Panc1 (cell line): ENCODE results near the gene ADNP. TPM values are rescaled to one million over a fixed set of nuclear protein-coding genes. Genes with fewer than 3 reads are reported as not detected.

Source experiments
- ATAC-seq: fragments of 200-7000 bp; cut with Tn5 transposase; 2 replicates; pipeline ENCODE4 v1.9.1; 2020; ENCODE audit warnings: mild to moderate bottlenecking, moderate library complexity
- BruUV-seq: library from RNA; stranded (reverse); fragments of 400-500 nt; replicated peaks from 2 replicates; lab custom pipeline; 2021; lab: Mats Ljungman, UMichigan
- CTCF ChIA-PET: fragments of 300-600 bp; sonication (Branson Sonifier 250); formaldehyde crosslinking; loops from one replicate; lab custom pipeline; 2022; ENCODE audit warnings: antibody characterized with exemption; lab: Charles Lee
- POLR2A ChIA-PET: fragments of 300-600 bp; sonication (Branson Sonifier 250); formaldehyde crosslinking; loops from one replicate; lab custom pipeline; 2022; ENCODE audit warnings: antibody characterized with exemption; lab: Charles Lee
- DNase-seq: peaks from one replicate; pipeline ENCODE4 v3.0.0-alpha.2; 2010; ENCODE audit warnings: low read depth, low spot score
- H3K27ac ChIP-seq: 2 replicates; pipeline ENCODE4 v1.5.1; 2011; ENCODE audit warnings: mild to moderate bottlenecking, low read length, inconsistent platforms
- H3K27me3 ChIP-seq: fragments of 200-500 bp; sonication (Bioruptor generic); 2 replicates; pipeline ENCODE4 v1.6.0; 2014; ENCODE audit warnings: low read length, inconsistent platforms; ENCODE audit not compliant: control insufficient read depth, insufficient read depth
- H3K36me3 ChIP-seq: fragments of 200-500 bp; sonication (Bioruptor generic); 2 replicates; pipeline ENCODE4 v1.5.1; 2014; ENCODE audit warnings: inconsistent platforms, mild to moderate bottlenecking, low read length, moderate library complexity; ENCODE audit not compliant: control insufficient read depth, insufficient read depth
- H3K4me1 ChIP-seq: 2 replicates; pipeline ENCODE4 v1.5.1; 2011; ENCODE audit warnings: inconsistent platforms, mild to moderate bottlenecking, low read length, moderate library complexity; ENCODE audit not compliant: control insufficient read depth, insufficient read depth
- H3K4me3 ChIP-seq, 2 experiments: 2 replicates each; pipeline ENCODE4 v1.5.1; 2011 to 2012; ENCODE audit warnings: low read depth in 2 of 2, low read length in 2 of 2, mild to moderate bottlenecking in 2 of 2, inconsistent platforms in 1 of 2, moderate library complexity in 1 of 2
- H3K9me3 ChIP-seq: fragments of 200-500 bp; sonication (Bioruptor generic); 2 replicates; pipeline ENCODE4 v1.5.1; 2014; ENCODE audit warnings: low read depth, mild to moderate bottlenecking, inconsistent platforms, low read length, moderate library complexity; ENCODE audit not compliant: control insufficient read depth, insufficient read depth
- CTCF ChIP-seq: fragments of 450-650 bp; IDR thresholded peaks from 2 replicates; pipeline ENCODE4 v1.5.1; 2017; ENCODE audit warnings: mild to moderate bottlenecking
- POLR2AphosphoS5 ChIP-seq: IDR thresholded peaks from 2 replicates; pipeline ENCODE4 v1.6.1; 2012; ENCODE audit warnings: mild to moderate bottlenecking, low read depth, low read length, moderate library complexity
- REST ChIP-seq, 2 experiments: IDR thresholded peaks; 2 replicates each; pipeline ENCODE4 v1.6.1; 2011 to 2012; ENCODE audit warnings: low read depth in 2 of 2, control low read depth in 1 of 2, low read length in 1 of 2, mild to moderate bottlenecking in 1 of 2, moderate library complexity in 1 of 2; ENCODE audit not compliant: insufficient read depth in 1 of 2
- SIN3A ChIP-seq: IDR thresholded peaks from 2 replicates; pipeline ENCODE4 v1.6.1; 2012; ENCODE audit warnings: low read depth, mild to moderate bottlenecking, low read length, moderate library complexity, borderline replicate concordance; ENCODE audit not compliant: insufficient read depth
- TCF7L2 ChIP-seq: IDR thresholded peaks from 2 replicates; pipeline ENCODE4 v1.6.1; 2011; ENCODE audit warnings: mild to moderate bottlenecking, low read depth, low read length, inconsistent platforms
- in situ Hi-C: cut with HindIII; loops from 2 replicates; pipeline ENCODE4 v1.10.0; 2016; ENCODE audit warnings: low sequenced_read_pairs, low pct_unique_long_range_greater_than_20kb
- intact Hi-C: fragments of 100-400 bp; cut with micrococcal nuclease; formaldehyde crosslinking; loops from one replicate; pipeline ENCODE4 v1.10.0; 2022; ENCODE audit not compliant: unreplicated experiment
- total RNA-seq: library from RNA; stranded (reverse); gene quantifications from one replicate; pipeline ENCODE4 v1.2.1, GENCODE V29; 2021; ENCODE audit not compliant: unreplicated experiment

The ADNP gene
- total RNA-seq, 1 experiment from 2014 or later = 65.1 TPM

- no peak for TF ChIP-seq SIN3A
- no peak for TF ChIP-seq TCF7L2
- no peak for TF ChIP-seq REST (IDR thresholded peaks at IDR 0.05; ENCODE audit: insufficient read depth in 1 of 2, low read depth in 2 of 2, low read length in 1 of 2)
- TF ChIP-seq POLR2AphosphoS5 = no peak
- no peak for TF ChIP-seq CTCF
- Histone ChIP-seq H3K27ac (no peak overlapping the region), H3K36me3 (peaks cover 54% of the 10 kb centered on the region), H3K9me3 (no peaks in the 10 kb centered on the region), H3K4me3 (peak overlapping the region; percentile 56 to 59), H3K4me1 (peaks cover 25% of the 10 kb centered on the region), H3K27me3 (no peaks in the 10 kb centered on the region)
- ChIA-PET POLR2A (interaction anchor here (0.6 to 1.1 kb wide), 8 partner anchors 14 to 380 kb away, joined by 3 to 17 read pairs (median 6); partner anchors contain the start of genes DPM1 and MOCS3), CTCF (interaction anchor here (0.6 to 1.0 kb wide), 3 partner anchors 10 to 136 kb away, joined by 3 to 8 read pairs (median 4); partner anchors contain the start of gene BCAS4)
- DNase-seq (no peak), ATAC-seq (peak; percentile 61)
- no TSS peak for BruUV-seq
- intact Hi-C loops (loop anchor here (5.0 kb wide), 1 partner anchor 139 kb away; no protein-coding TSS in a partner anchor), in situ Hi-C loops (no loop called here)
These were observed 296 bp downstream of the ADNP start for GRCh38 chr20:50930976-50931305.

GRCh38 chr20:50930139-50930975, 880 bp downstream of the ADNP start:
- peak; percentile 26 for ATAC-seq
- H3K27me3 ChIP-seq = no peaks in the 10 kb centered on the region
- peaks cover 28% of the 10 kb centered on the region for H3K4me1 ChIP-seq
- H3K4me3 ChIP-seq = peak overlapping the region; percentile 59 to 90
- POLR2A ChIA-PET = interaction anchor here (0.6 to 1.1 kb wide), 6 partner anchors 13 to 533 kb away, joined by 4 to 17 read pairs (median 10); no protein-coding TSS in a partner anchor
- DNase-seq = no peak
- no peak for TF ChIP-seq POLR2AphosphoS5
- no peak; the same call in 1 of the 2 replicates for TF ChIP-seq SIN3A
- no peak for TF ChIP-seq TCF7L2
- no peak for TF ChIP-seq CTCF
- no peak for TF ChIP-seq REST (IDR thresholded peaks at IDR 0.05; ENCODE audit: insufficient read depth in 1 of 2, low read depth in 2 of 2, low read length in 1 of 2)
- H3K36me3 ChIP-seq = peaks cover 48% of the 10 kb centered on the region
- in situ Hi-C loops (no loop called here), intact Hi-C loops (loop anchor here (5.0 kb wide), 1 partner anchor 138 kb away; no protein-coding TSS in a partner anchor)
- peak overlapping the region; percentile 92 for H3K27ac ChIP-seq
- no peaks in the 10 kb centered on the region for H3K9me3 ChIP-seq
- CTCF ChIA-PET = interaction anchor here (0.6 to 1.0 kb wide), 3 partner anchors 9 to 136 kb away, joined by 3 to 8 read pairs (median 4); partner anchors contain the start of gene BCAS4
- BruUV-seq = no TSS peak
